Colon (tissue), 2 donors: ENCODE data around the gene OR1E2.
A peak's percentile ranks its signal among the peaks of the same experiment; 100 is the strongest.
"Not testable (repeated sequence)": the region's sequence is repeated elsewhere in the genome, so short reads cannot be mapped to it uniquely, and the experiment has no call there.

Experiments
- FAIRE-seq: peaks from 2 replicates; lab custom pipeline; 2012; peaks lifted over from hg19 to GRCh38; lab: Jason Lieb, UNC
- donor health status: control.
- donor health status: control.

The OR1E2 gene

GRCh38 chr17:3433741-3434140 is at the start of gene OR1E2:
Gene OR1E2 (minus strand): TSS chr17:3433841. CDS start chr17:3433841, 0 bp downstream.
- FAIRE-seq: no peak

GRCh38 chr17:3482852-3483251 is 49.2 kb upstream of the OR1E2 start:
- no peak for FAIRE-seq

GRCh38 chr17:3479988-3480387 is 46.3 kb upstream of the OR1E2 start:
- FAIRE-seq: no peak

- FAIRE-seq: peak; percentile 61
Observed at GRCh38 chr17:3475812-3476610, 42.4 kb upstream of the OR1E2 start, which contains the start of gene ASPA. Gene ASPA (plus strand): TSS chr17:3475997. CDS start chr17:3476160, 163 bp downstream.

GRCh38 chr17:3475251-3475685 is 41.6 kb upstream of the OR1E2 start:
- no peak for FAIRE-seq

- peak; percentile 85 for FAIRE-seq
Observed at GRCh38 chr17:3474212-3474611, 40.6 kb upstream of the OR1E2 start.

- no peak for FAIRE-seq
Observed at GRCh38 chr17:3472137-3472536, 38.5 kb upstream of the OR1E2 start.

GRCh38 chr17:3471599-3471998 is 38.0 kb upstream of the OR1E2 start, which contains the start of gene SPATA22:
Gene SPATA22 (minus strand): TSS chr17:3471819. CDS start chr17:3469325, 2,494 bp downstream.
- FAIRE-seq: no peak

- FAIRE-seq: no peak
Observed at GRCh38 chr17:3469529-3469928, 35.9 kb upstream of the OR1E2 start.

- not testable (repeated sequence) for FAIRE-seq
Observed at GRCh38 chr17:3466355-3466754, 32.7 kb upstream of the OR1E2 start.

- FAIRE-seq: no peak
Observed at GRCh38 chr17:3448059-3448665, 14.5 kb upstream of the OR1E2 start.

GRCh38 chr17:3447625-3448024 is 14.0 kb upstream of the OR1E2 start:
- no peak for FAIRE-seq

- no peak for FAIRE-seq
Observed at GRCh38 chr17:3440451-3440850, 6.8 kb upstream of the OR1E2 start.

- no peak for FAIRE-seq
Observed at GRCh38 chr17:3438368-3438767, 4.7 kb upstream of the OR1E2 start.

GRCh38 chr17:3433215-3433614 is 426 bp downstream of the OR1E2 start:
- FAIRE-seq: not testable (repeated sequence)

GRCh38 chr17:3418222-3418621 is 15.4 kb downstream of the OR1E2 start:
- no peak for FAIRE-seq

- FAIRE-seq: no peak
Observed at GRCh38 chr17:3415610-3416009, 18.0 kb downstream of the OR1E2 start.

GRCh38 chr17:3412216-3412615 is 21.4 kb downstream of the OR1E2 start:
- not testable (repeated sequence) for FAIRE-seq

GRCh38 chr17:3411070-3411469 is 22.6 kb downstream of the OR1E2 start, which contains the start of gene OR3A3:
Gene OR3A3 (plus strand): TSS chr17:3411370.
- FAIRE-seq: no peak

- not testable (repeated sequence) for FAIRE-seq
Observed at GRCh38 chr17:3403856-3404255, 29.8 kb downstream of the OR1E2 start.

GRCh38 chr17:3401786-3402185 is 31.9 kb downstream of the OR1E2 start:
- no peak for FAIRE-seq

GRCh38 chr17:3400055-3400454 is 33.6 kb downstream of the OR1E2 start:
- no peak for FAIRE-seq

- FAIRE-seq: no peak
Observed at GRCh38 chr17:3398310-3398709, 35.3 kb downstream of the OR1E2 start, which contains the start of gene OR1E1. Gene OR1E1 (minus strand): TSS chr17:3398410. CDS start chr17:3398410, 0 bp downstream.
